ENCODE measurements around the gene BARD1. TPM values are rescaled to one million over a fixed set of nuclear protein-coding genes. Genes with fewer than 3 reads are reported as not detected.

The BARD1 gene
- total and polyA plus RNA-seq, 2 of the 13 experiments (the other 11 are each of a cell fraction or from before 2014, with no cell fraction given), result 5.3 to 30.4 TPM

DNA sequence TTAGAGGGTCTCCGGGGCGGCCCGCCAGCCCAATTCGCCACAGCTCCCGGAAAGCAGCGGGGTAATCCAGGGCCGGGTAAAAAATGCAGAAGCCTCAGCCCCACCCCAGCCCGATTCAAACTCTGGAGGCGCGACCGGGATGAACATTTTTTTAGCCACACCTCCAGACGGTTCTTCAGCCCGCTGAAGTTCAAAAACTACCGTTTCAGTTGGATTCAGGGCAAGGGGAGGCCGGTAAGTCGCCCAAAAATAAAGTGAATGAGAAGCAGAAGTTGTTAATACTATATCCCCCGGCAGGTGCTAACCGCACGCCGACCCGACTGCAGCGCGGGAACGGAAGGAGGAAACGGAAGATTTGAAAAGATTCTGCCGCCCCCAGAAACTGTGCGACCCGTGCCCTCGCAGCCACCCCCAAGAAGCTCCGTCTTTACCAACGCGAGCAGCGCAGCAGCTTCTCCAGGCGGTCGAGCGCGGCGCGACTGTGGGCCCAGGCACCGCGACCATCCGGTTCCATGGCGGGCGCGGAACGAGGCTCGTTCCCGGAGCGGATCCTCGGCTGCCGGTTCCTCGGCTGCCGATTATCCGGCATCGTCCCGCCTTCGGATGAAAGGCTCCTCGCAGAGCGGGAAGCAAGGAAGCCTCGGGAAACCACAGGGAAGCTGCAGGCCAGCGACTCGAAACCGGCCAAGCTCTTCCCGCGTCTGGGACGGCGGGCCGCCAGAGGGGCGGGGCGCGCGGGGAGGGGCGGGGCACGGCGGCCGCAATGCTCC lies at the start of gene BARD1 (continued):
- TF ChIP-seq PRDM15 (CRISPR knock-in tag; IDR thresholded peaks at IDR 0.05) (peak; percentile 80), ZNF143 (CRISPR knock-in tag; IDR thresholded peaks at IDR 0.05) (no peak), ZNF20 (CRISPR knock-in tag; IDR thresholded peaks at IDR 0.05) (no peak; the same call in 1 of the 2 replicates), ETV5 (CRISPR knock-in tag; IDR thresholded peaks at IDR 0.05; ENCODE audit: borderline replicate concordance) (peak; percentile 53), MZF1 (CRISPR knock-in tag; IDR thresholded peaks at IDR 0.05; ENCODE audit: borderline replicate concordance) (0 out of 2 replicates have a peak, but pooled peaks have one; percentile 52), ZNF207 (IDR thresholded peaks at IDR 0.05; ENCODE audit: borderline replicate concordance) (no peak), RAD51 (IDR thresholded peaks at IDR 0.05; ENCODE audit: borderline replicate concordance) (no peak), RARA (CRISPR knock-in tag; IDR thresholded peaks at IDR 0.05) (no peak), RFX3 (CRISPR knock-in tag; IDR thresholded peaks at IDR 0.05) (no peak), ZFP36 (IDR thresholded peaks at IDR 0.05; ENCODE audit: borderline replicate concordance, low read depth, low read length, partially characterized antibody) (no peak), ZNF589 (CRISPR knock-in tag; conservative IDR thresholded peaks at IDR 0.05) (no peak; the same call in 1 of the 2 replicates), TEF (CRISPR knock-in tag; IDR thresholded peaks at IDR 0.05) (0 out of 2 replicates have a peak, but pooled peaks have one; percentile 61)
- TF ChIP-seq, protein P1, sequence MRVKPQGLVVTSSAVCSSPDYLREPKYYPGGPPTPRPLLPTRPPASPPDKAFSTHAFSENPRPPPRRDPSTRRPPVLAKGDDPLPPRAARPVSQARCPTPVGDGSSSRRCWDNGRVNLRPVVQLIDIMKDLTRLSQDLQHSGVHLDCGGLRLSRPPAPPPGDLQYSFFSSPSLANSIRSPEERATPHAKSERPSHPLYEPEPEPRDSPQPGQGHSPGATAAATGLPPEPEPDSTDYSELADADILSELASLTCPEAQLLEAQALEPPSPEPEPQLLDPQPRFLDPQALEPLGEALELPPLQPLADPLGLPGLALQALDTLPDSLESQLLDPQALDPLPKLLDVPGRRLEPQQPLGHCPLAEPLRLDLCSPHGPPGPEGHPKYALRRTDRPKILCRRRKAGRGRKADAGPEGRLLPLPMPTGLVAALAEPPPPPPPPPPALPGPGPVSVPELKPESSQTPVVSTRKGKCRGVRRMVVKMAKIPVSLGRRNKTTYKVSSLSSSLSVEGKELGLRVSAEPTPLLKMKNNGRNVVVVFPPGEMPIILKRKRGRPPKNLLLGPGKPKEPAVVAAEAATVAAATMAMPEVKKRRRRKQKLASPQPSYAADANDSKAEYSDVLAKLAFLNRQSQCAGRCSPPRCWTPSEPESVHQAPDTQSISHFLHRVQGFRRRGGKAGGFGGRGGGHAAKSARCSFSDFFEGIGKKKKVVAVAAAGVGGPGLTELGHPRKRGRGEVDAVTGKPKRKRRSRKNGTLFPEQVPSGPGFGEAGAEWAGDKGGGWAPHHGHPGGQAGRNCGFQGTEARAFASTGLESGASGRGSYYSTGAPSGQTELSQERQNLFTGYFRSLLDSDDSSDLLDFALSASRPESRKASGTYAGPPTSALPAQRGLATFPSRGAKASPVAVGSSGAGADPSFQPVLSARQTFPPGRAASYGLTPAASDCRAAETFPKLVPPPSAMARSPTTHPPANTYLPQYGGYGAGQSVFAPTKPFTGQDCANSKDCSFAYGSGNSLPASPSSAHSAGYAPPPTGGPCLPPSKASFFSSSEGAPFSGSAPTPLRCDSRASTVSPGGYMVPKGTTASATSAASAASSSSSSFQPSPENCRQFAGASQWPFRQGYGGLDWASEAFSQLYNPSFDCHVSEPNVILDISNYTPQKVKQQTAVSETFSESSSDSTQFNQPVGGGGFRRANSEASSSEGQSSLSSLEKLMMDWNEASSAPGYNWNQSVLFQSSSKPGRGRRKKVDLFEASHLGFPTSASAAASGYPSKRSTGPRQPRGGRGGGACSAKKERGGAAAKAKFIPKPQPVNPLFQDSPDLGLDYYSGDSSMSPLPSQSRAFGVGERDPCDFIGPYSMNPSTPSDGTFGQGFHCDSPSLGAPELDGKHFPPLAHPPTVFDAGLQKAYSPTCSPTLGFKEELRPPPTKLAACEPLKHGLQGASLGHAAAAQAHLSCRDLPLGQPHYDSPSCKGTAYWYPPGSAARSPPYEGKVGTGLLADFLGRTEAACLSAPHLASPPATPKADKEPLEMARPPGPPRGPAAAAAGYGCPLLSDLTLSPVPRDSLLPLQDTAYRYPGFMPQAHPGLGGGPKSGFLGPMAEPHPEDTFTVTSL (CRISPR knock-in tag; IDR thresholded peaks at IDR 0.05; ENCODE audit: borderline replicate concordance), result no peak
